NCI-H187 (cell line): ENCODE results near the gene CUX1.
"Not testable (repeated sequence)": the region's sequence is repeated elsewhere in the genome, so short reads cannot be mapped to it uniquely, and the experiment has no call there.

Source experiments
- DNase-seq, 2 experiments: peaks; one replicate each; lab custom pipeline; 2025; lab: John Stamatoyannopoulos, UW

The CUX1 gene

GRCh38 chr7:101823596-101823995, 6.2 kb downstream of the CUX1 start:
- DNase-seq = no peak

GRCh38 chr7:101824440-101824839, 7.0 kb downstream of the CUX1 start:
- DNase-seq = no peak

- no peak for DNase-seq
These were observed 8.8 kb downstream of the CUX1 start for GRCh38 chr7:101826081-101826835.

GRCh38 chr7:101828301-101829020, 11.0 kb downstream of the CUX1 start:
- DNase-seq = no peak

GRCh38 chr7:101829374-101829773, 11.9 kb downstream of the CUX1 start:
- no peak for DNase-seq

- DNase-seq = no peak
These were observed 12.4 kb downstream of the CUX1 start for GRCh38 chr7:101829821-101830220.

GRCh38 chr7:101831396-101831795, 14.0 kb downstream of the CUX1 start:
- DNase-seq = not testable (repeated sequence)

GRCh38 chr7:101832205-101832631, 14.8 kb downstream of the CUX1 start:
- DNase-seq = no peak

GRCh38 chr7:101832685-101833375, 15.4 kb downstream of the CUX1 start:
- DNase-seq = no peak

- no peak for DNase-seq
These were observed 16.4 kb downstream of the CUX1 start for GRCh38 chr7:101833799-101834198.

GRCh38 chr7:101835136-101835535, 17.7 kb downstream of the CUX1 start:
- no peak for DNase-seq

GRCh38 chr7:101837433-101837832, 20.0 kb downstream of the CUX1 start:
- DNase-seq = not testable (repeated sequence)

GRCh38 chr7:101838837-101839483, 21.5 kb downstream of the CUX1 start:
- no peak for DNase-seq

- no peak for DNase-seq
These were observed 23.9 kb downstream of the CUX1 start for GRCh38 chr7:101841328-101841727.

- DNase-seq = no peak
These were observed 26.2 kb downstream of the CUX1 start for GRCh38 chr7:101843293-101844271.

GRCh38 chr7:101845974-101846373, 28.5 kb downstream of the CUX1 start:
- no peak for DNase-seq

- DNase-seq = no peak
These were observed 29.5 kb downstream of the CUX1 start for GRCh38 chr7:101846800-101847538.

- DNase-seq = no peak
These were observed 31.0 kb downstream of the CUX1 start for GRCh38 chr7:101848208-101848951.

- not testable (repeated sequence) for DNase-seq
These were observed 31.9 kb downstream of the CUX1 start for GRCh38 chr7:101849314-101849713.

- DNase-seq = not testable (repeated sequence)
These were observed 34.9 kb downstream of the CUX1 start for GRCh38 chr7:101852364-101852763.
